DMS 273 treated with DMSO at 0.1 percent for 48 hours (cell line): Measurements from ENCODE around the gene ARHGAP24.

Experiments
- DNase-seq: peaks from one replicate; lab custom pipeline; 2025; lab: John Stamatoyannopoulos, UW

ARHGAP24 gene

DNA sequence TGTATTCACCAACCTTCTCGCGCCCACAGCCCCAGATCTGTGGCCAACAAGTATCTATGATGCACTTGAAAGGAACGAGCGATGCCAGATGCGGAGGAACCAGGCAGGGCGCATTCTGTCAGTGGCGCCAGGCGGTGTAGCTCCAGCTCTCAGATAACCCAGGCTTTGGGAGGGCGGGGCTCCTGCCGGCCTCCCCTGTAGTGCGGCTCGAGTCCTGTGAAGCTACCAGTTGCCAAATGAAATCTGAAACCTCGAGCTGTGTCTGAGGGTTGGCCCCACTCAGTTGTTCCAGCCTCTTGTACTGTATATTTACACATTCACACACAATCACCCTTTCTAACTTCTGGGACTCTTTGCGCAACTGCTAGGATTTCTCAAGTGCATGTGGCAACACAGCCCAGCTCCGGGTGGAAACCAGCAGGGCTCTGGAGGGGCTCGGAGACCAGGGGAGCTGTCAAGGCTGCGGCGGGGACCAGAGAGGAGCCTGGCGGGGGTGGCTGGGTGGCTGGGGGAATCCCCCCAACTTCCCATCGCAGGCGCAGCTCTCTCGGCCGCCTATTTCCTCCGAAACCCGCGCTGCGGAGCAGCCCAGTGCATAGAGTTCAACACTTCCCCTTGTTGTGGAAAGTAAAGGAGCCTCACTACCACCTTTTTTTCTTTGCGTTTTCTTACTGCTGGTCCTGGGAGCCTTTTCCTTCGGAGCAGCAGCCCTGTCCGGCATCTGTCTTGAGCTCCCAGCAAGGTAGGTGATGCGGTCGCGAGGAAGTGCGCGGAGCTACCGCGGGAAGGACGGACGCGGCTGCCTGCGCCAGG, at the start of gene ARHGAP24:
Gene ARHGAP24, plus strand, starts transcription at position 333 of the 813 bp plus-strand sequence.
- peak; percentile 94 for DNase-seq

DNA sequence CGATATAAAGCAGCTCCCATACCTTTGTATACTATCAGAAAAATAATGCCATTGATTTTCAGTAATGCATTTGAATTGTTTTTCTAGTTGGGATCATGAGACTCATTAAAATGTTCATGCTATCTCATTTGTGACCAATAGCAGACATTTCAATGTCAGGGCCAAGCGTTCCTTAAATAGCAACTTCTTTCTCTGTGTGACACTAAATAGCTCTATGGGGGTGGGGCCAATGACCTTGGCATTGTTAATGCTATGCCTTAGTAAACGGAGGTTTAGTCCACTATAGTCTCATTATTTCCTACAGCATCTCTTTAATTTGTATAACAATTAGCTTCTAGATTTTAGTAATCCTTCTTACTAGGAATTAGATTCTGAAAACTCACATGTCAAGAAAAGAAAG, 48.6 kb upstream of the ARHGAP24 start:
- DNase-seq: no peak

- no peak for DNase-seq
Observed at GRCh38 chr4:85427123-85427522, 47.8 kb upstream of the ARHGAP24 start.

DNA sequence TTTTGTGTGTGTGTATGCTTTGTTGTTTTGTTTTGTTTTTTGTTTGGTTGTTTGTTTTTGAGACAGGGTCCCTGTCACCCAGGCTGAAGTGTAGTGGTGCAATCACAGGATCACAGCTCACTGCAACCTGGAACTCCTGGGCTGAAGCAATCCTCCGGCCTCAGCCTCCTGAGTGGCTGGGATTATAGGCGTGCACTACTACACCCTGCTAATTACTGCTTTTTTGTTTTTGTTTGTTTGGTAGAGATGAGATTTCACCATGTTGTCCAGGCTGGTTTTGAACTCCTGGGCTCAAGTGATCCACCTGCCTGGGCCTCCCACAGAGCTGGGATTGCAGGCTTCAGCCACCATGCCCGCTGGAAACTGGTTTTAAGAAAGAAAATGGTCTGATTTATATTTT, 44.7 kb upstream of the ARHGAP24 start:
- no peak for DNase-seq

- DNase-seq: no peak
Observed at GRCh38 chr4:85430697-85431096, 44.3 kb upstream of the ARHGAP24 start.

DNA sequence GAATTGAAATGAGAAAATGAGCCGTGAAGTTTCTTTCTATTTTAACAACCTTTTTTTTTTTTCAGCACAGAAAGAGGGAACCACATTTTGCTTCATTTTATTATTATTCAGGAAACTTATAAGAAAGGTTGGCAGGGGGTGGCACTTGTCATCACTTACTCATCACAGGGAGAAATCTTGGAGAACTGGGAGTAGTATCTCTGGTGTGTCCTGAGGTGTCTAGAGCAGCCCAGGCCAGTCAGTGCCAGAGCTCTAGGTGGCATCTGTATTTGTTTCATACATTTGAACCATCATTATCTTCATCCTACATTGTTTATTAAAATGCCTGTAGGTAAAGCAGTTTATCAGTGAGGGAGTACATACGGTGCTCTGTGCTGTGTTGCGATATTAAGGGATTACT, 43.8 kb upstream of the ARHGAP24 start:
- no peak for DNase-seq

GRCh38 chr4:85431881-85432485, 43.0 kb upstream of the ARHGAP24 start:
- DNase-seq: no peak

- DNase-seq: no peak
Observed at GRCh38 chr4:85445050-85445639, 29.8 kb upstream of the ARHGAP24 start.

DNA sequence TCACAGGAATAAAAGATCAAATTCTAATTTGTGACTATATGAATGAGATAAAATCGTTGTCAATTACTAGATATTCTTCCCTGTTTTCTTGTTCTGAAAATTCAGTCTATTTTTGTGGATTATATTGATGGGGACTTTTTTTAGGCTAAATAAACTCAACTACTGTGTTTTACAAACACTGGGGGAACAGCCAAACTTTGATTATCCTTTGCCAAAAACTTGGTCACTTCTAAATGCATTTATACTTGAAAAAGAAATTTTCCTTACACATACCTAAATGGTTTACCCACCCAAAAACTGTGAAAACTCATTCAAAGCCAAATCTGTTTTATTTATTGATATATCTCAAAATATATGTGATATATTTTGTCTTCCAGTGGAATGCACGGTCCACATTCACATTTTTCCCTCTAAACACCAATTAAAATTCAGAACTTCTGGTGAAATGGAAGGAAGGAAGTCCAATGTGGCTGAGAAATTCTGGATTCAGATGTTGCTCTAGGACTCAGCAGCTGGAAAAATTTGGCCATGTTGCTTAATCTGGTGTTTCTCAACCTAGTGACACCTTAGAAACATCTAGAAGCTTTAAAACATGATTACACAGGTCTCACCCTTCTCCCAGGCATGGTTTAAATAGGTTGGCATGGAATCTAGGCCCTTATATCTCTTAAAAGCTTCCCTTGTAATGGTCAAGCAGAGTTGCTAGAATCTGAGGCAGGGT, 28.6 kb upstream of the ARHGAP24 start:
- DNase-seq: no peak

- no peak for DNase-seq
Observed at GRCh38 chr4:85448906-85449890, 25.8 kb upstream of the ARHGAP24 start.

GRCh38 chr4:85452058-85452731, 22.8 kb upstream of the ARHGAP24 start:
- no peak for DNase-seq

- no peak for DNase-seq
Observed at GRCh38 chr4:85455942-85456341, 19.0 kb upstream of the ARHGAP24 start.

DNA sequence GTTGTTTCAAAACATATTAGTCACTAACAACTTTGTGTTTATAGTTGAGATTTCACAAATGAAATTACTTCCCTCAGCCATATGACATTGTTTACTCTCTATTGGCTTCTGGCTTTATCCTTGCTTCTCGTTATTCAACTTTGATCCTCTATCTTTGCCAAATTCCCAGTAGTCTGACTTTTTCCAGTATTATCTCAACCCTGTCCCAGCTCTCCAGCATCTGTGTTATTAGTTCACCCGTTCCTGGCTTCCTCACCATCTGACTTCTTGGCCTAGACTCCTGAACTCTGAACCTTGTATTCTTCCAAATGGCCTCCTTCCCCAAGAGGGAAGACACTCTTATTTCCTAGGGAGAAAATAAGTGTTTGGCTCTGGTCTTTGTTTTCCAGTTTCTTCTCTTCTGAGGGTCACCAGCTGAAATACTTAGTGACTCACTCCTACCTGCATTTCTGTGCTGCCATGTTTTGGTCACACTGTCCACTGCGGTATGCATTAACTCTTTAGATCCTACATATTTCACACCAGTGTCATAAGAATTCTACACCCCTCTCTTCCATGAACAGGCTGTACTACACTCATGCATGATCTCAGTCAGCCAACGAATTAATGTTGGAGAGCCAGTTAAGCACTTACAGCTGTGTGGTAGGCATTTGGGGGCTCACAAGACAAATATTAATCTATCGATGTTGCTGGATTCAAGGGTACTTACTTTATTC, 17.0 kb upstream of the ARHGAP24 start:
- DNase-seq: no peak

DNA sequence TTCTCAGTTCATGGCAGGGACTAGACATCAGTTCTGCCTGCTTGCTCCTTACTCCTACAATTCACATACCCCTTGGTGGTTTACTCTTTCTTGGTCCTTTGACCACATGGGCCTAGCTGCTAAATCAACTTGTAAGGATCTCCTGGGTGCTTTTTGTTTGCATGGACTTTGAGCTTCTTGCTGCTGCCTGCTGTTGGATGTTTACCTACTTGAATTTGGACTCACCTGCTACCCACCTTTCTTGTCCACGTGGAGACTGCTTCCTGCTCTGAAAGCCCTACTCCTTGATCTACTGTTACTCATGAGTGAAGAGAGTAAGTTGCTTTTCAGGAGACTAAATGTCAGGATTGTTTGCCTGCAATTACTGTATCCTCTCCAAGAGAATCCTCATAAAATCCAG, 15.2 kb upstream of the ARHGAP24 start:
- DNase-seq: no peak

DNA sequence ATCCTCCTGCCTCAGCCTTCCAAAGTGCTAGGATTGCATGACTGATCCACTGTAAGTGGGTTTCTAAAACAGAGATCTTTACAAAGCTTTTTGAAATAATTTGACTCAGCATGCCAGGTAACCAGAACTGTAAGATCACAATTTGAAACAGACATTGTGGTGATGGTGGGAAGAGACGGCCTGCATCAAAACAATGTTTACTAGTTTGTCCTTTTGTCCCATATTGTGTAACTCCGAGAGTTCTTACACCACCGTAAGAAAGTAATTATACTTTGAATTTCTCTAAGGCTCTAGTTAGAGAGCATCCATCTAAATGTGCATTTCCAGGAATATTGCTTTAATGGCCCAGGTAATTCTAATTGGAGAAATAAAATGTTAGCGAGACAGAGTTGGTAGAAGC, 594 bp upstream of the ARHGAP24 start:
- no peak for DNase-seq

- DNase-seq: no peak
Observed at GRCh38 chr4:85475631-85476233, 782 bp downstream of the ARHGAP24 start.

GRCh38 chr4:85476381-85476780, 1.4 kb downstream of the ARHGAP24 start:
- no peak for DNase-seq

- no peak for DNase-seq
Observed at GRCh38 chr4:85477534-85477933, 2.6 kb downstream of the ARHGAP24 start.

- DNase-seq: no peak
Observed at GRCh38 chr4:85478576-85478975, 3.6 kb downstream of the ARHGAP24 start.
